GM19240 (cell line): Measurements from ENCODE around the gene MUC12.
"Not testable (repeated sequence)": the region's sequence is repeated elsewhere in the genome, so short reads cannot be mapped to it uniquely, and the experiment has no call there.

Source experiments
- DNase-seq: peaks from one replicate; pipeline ENCODE4 v3.0.0; 2011; ENCODE audit warnings: low spot score; ENCODE audit not compliant: insufficient read length

The MUC12 gene

DNA sequence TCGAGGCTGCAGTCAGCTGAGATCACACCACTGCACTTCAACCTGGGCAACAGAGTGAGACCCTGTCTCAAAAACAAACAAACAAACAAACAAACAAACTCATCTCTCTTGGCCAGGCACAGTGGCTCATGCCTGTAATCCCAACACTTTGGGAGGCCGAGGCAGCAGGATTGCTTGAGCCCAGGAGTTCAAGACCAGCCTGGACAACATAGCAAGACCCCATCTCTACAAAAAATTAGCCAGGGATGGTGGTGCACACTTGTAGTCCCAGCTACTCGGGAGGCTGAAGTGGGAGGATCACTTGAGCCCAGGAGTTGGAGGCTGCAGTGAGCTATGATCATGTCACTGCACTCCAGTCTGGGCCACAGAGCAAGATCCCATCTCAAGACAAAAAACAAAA is 95.8 kb downstream of the MUC12 start:
- not testable (repeated sequence) for DNase-seq

DNA sequence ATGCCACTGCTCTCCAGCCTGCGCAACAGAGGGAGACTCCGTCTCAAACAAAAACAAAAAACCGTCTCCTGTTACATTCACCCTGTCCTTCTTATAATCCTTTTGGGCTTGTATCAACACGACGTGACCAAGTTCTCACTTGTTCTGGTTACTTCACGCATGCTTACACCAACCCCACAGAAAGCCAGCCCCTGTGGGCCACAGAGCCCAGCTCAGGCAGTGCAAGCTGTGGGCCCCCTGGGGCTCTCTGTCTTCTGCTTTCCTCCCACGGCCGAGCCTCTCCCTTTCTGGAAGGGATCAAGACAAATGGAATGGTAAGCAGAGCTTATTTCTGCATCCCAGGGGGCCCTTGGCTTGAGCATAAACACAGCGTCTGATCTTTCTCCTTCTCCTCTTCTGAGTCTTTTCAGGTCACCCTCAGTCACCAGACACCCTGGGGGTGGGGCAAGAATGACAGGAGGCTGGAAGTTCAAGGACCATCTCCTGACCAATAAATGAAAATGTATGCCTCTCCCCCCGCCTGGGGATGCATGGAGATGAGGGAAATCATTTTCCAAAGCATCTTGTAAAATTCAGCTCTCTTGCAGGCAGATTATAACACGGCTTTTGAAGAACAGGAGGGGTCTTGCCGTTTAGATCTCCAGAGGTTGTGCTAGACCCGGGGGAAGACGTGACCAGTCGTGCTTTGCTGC is 96.9 kb downstream of the MUC12 start:
- no peak for DNase-seq

DNA sequence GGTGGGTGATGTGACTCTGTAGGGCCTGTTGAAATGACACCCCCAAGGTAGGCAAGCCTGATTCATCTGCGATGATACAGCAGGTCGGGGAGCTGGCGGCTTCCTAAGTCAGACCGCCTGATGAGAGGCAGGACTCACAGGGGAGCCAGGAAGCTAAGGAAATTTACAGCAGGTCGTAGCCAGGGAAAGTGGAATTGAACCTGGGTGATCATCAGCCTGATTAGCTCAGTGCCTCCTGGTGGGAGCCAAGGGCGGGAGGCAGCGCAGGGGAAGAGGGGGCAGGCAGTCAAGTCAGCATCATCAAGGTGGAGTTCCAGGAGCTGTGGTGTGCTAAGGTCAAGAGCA is 97.4 kb downstream of the MUC12 start:
- DNase-seq = no peak

DNA sequence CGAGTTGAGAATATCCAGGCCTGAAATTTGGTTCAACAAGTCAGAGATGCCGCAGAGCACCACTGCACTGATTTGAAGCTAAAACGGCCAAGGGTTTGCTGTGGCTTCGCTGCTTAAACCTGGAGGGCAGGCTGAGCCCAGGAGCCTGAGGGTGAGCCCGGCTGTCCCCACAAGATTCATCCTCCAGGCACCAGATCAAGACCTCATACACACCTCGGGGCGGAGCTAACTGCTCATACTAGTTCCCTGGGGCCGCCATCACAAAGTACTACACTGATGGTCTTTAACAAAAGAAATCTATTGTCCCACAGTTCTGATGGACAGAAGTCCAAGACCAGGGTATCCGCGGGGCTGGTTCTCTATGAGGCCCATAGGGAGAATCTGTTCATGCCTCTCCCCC is 99.0 kb downstream of the MUC12 start:
- no peak for DNase-seq
